Measurements from ENCODE around the gene WDR73. TPM values are rescaled to one million over a fixed set of nuclear protein-coding genes. Genes with fewer than 3 reads are reported as not detected.

The WDR73 gene
- total RNA-seq, 1 experiment from 2014 or later = 53.1 TPM

GRCh38 chr15:84591815-84592214 is 62.3 kb downstream of the WDR73 start:
- CTCF ChIA-PET = no interaction called here
- H3K36me3 Mint-ChIP-seq (ENCODE audit: insufficient read depth, unreplicated experiment) = peaks cover 2% of the 10 kb centered on the region
- no peak overlapping the region for H3K27ac Mint-ChIP-seq (ENCODE audit: unreplicated experiment)
- H3K4me3 Mint-ChIP-seq (ENCODE audit: low read depth, unreplicated experiment) = no peak overlapping the region
- no TSS peak for BruUV-seq (replicated peaks)
- no peaks in the 10 kb centered on the region for H3K27me3 Mint-ChIP-seq (ENCODE audit: unreplicated experiment)
- intact Hi-C loops (cut with micrococcal nuclease; ENCODE audit: unreplicated experiment) = no loop called here
- H3K4me1 Mint-ChIP-seq (ENCODE audit: low read depth, unreplicated experiment) = peaks cover 17% of the 10 kb centered on the region
- TF ChIP-seq, protein P1, sequence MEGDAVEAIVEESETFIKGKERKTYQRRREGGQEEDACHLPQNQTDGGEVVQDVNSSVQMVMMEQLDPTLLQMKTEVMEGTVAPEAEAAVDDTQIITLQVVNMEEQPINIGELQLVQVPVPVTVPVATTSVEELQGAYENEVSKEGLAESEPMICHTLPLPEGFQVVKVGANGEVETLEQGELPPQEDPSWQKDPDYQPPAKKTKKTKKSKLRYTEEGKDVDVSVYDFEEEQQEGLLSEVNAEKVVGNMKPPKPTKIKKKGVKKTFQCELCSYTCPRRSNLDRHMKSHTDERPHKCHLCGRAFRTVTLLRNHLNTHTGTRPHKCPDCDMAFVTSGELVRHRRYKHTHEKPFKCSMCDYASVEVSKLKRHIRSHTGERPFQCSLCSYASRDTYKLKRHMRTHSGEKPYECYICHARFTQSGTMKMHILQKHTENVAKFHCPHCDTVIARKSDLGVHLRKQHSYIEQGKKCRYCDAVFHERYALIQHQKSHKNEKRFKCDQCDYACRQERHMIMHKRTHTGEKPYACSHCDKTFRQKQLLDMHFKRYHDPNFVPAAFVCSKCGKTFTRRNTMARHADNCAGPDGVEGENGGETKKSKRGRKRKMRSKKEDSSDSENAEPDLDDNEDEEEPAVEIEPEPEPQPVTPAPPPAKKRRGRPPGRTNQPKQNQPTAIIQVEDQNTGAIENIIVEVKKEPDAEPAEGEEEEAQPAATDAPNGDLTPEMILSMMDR (IDR thresholded peaks at IDR 0.05; ENCODE audit: unreplicated experiment) = no peak
- DNase-seq = no peak
- peaks cover 3% of the 10 kb centered on the region for H3K9me3 Mint-ChIP-seq (ENCODE audit: low read depth, unreplicated experiment)

- H3K36me3 Mint-ChIP-seq (ENCODE audit: insufficient read depth, unreplicated experiment) = no peaks in the 10 kb centered on the region
- CTCF ChIA-PET = no interaction called here
- peaks cover 3% of the 10 kb centered on the region for H3K9me3 Mint-ChIP-seq (ENCODE audit: low read depth, unreplicated experiment)
- peaks cover 9% of the 10 kb centered on the region for H3K4me1 Mint-ChIP-seq (ENCODE audit: low read depth, unreplicated experiment)
- no peak overlapping the region for H3K4me3 Mint-ChIP-seq (ENCODE audit: low read depth, unreplicated experiment)
- H3K27ac Mint-ChIP-seq (ENCODE audit: unreplicated experiment) = no peak overlapping the region
- no peak for DNase-seq
- TF ChIP-seq, protein P1 (IDR thresholded peaks at IDR 0.05; ENCODE audit: unreplicated experiment) = no peak
- intact Hi-C loops (cut with micrococcal nuclease; ENCODE audit: unreplicated experiment) = no loop called here
- no peaks in the 10 kb centered on the region for H3K27me3 Mint-ChIP-seq (ENCODE audit: unreplicated experiment)
- BruUV-seq (replicated peaks) = no TSS peak
Observed at GRCh38 chr15:84590406-84590805, 63.7 kb downstream of the WDR73 start.

Other genes with a start within 250 kb of the WDR73 start
- gene ZSCAN2, start 53.3 kb downstream of the WDR73 start, total RNA-seq (2022) = 16.0 and 18.0 TPM in 2 replicates
- gene NMB, start 3.9 kb upstream of the WDR73 start, total RNA-seq (2022) = 10.9 and 16.6 TPM in 2 replicates
- 214 and 243 TPM in 2 replicates for gene SEC11A, start 61.9 kb upstream of the WDR73 start, total RNA-seq (2022)
- gene ZNF592, start 94.3 kb upstream of the WDR73 start, total RNA-seq (2022) = 49.5 and 49.6 TPM in 2 replicates
- 4.6 TPM in 2 replicates for gene ALPK3, start 163.1 kb upstream of the WDR73 start, total RNA-seq (2022)
- gene SLC28A1, start 230.4 kb upstream of the WDR73 start, total RNA-seq (2022) = 0.17 and 0.37 TPM in 2 replicates

Data from Calu3 (cell line).